ENCODE measurements around the gene PLEKHG4B.
A peak's percentile ranks its signal among the peaks of the same experiment; 100 is the strongest.
"Not testable (repeated sequence)": the region's sequence is repeated elsewhere in the genome, so short reads cannot be mapped to it uniquely, and the experiment has no call there.

Gene PLEKHG4B

DNA sequence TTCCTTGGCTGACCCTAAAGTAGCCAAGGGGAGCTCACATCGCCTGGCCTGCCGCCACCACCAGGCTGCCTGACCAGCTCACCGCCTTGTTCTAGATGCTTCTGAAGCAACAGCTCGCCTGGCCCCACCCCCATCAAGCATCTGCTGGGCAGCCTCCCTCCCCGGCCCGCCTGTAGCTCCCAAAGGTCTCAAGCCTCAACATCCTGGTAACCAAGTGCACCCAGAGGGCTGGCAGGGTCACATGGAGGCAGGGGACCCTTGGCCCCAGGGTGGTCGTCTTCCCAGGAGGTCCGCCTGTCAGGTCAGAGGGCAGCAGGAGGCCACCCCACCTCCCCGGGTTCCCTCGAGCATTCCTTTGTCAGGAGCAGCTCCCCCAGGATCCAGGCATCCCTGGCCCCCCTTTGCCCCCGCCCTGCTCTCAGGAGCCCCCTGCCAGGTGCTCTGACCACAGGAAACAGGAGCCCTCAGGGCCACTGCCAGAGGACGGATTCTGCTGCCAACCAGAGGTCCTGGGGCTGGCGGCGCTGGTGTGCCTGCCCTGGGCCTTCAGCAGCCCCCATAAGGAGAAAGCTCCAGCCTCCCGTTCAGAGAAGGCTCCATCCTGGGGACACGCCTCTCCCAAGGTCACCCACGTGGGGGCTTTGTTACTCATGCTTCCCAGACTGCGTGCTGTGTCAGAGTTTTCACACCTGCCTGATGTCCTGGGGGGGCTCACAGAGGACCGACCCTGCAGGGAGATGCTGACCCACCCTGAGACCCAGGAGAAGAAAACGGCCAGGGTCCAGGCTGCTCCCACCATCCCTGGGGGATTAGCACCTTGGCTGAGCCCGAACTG lies 95.9 kb downstream of the PLEKHG4B start:
- DNase-seq (ENCODE audit: low read depth, low spot score), result no peak

DNA sequence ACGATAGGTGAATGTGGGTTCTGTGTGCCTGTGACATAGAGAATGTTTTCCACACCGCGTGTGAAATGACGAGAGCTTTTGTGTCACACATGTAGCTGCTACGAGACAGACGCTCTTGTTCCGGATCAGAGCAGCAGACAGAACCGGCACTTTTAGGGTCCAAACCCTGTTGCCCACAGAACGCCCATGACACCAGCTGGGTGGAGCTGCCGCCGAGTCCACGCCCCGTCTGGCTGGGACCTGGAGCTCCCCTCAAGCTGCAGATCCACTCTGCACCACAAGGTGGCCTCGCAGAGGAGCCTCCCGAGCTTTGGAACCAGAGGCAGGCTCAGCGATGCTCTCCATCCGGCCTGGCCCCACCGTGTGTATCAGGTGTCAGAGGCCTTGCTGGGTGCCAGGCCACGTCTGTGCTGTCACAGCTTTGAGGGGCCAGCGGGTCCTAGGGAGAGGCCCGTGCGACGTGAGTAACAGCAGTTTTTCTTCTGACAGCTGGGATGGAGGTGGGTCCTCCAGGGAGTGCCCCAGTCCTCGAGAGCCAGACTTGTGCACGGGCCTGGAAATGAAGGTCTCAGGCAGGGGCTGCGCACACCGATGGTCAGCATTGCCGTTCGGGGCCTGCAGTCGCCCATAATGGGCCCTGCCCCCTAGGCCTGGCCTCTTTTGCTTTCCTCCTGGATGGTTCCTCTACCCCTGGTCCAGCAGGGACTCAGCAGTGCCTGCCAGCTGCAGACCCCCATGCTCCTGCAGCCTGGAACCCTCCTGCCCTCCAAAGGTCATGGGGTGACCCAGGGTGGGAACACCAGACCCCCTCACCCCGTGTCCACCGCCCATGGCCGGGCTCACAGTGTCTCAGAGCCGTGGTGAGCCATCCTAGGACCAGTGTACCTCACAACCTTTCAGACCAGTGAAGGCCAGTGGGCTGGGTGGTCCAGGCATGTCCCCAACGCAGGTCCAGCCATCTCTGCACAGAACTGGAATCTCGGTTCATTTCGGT lies 96.8 kb downstream of the PLEKHG4B start:
- DNase-seq (ENCODE audit: low read depth, low spot score), result peak; percentile 57

DNA sequence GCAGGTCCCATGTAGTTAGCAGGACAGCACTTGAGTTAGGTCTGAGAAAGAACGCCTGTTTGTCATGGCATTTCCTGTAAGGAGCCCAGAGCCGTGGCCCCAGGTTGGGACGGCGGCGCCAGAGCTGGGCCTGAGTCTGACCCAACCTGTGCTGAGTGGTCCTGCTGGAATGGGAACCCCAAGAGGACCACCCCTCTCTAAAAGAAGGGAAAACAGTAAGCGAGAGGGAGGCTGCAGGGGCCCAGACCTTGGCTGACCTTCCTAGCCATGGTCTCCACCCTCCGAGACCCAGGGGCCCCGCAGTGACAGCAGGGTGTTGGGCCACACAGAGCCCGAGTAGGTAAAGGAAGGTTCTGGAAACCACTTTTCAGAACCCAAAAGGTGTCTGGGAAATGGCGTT lies 97.5 kb downstream of the PLEKHG4B start:
- no peak for DNase-seq (ENCODE audit: low read depth, low spot score)

- no peak for DNase-seq (ENCODE audit: low read depth, low spot score)
Measured at GRCh38 chr5:189976-190365, 98.0 kb downstream of the PLEKHG4B start.

- no peak for DNase-seq (ENCODE audit: low read depth, low spot score)
Measured at GRCh38 chr5:190366-191035, 98.5 kb downstream of the PLEKHG4B start.

- no peak for DNase-seq (ENCODE audit: low read depth, low spot score)
Measured at GRCh38 chr5:191036-191948, 99.3 kb downstream of the PLEKHG4B start, which contains the start of gene LRRC14B. LRRC14B (plus strand) TSS chr5:191495; CDS start chr5:191539, 44 bp downstream.

- no peak for DNase-seq (ENCODE audit: low read depth, low spot score)
Measured at GRCh38 chr5:191949-192690, 100.2 kb downstream of the PLEKHG4B start.

- DNase-seq (ENCODE audit: low read depth, low spot score), result no peak
Measured at GRCh38 chr5:192691-192969, 100.7 kb downstream of the PLEKHG4B start.

- no peak for DNase-seq (ENCODE audit: low read depth, low spot score)
Measured at GRCh38 chr5:192970-193831, 101.2 kb downstream of the PLEKHG4B start.

GRCh38 chr5:194102-194501 lies 102.1 kb downstream of the PLEKHG4B start:
- DNase-seq (ENCODE audit: low read depth, low spot score), result no peak

DNA sequence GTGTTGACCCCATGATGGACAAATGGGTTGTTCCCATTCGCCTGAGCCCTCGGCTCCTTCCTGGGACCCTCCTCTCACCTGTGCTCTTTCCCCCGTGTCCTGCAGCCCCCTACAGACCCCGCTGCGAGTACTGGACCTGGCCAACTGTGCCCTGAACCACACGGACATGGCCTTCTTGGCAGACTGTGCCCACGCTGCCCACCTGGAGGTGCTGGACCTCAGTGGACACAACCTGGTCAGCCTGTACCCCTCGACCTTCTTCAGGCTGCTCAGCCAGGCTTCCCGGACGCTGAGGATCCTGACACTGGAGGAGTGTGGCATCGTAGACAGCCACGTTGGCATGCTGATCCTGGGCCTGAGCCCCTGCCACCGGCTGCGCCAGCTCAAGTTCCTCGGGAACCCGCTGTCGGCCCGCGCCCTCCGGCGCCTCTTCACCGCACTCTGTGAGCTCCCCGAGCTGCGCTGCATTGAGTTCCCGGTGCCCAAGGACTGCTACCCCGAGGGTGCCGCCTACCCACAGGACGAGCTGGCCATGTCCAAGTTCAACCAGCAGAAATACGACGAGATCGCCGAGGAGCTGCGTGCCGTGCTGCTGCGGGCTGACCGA lies 102.7 kb downstream of the PLEKHG4B start:
- no peak for DNase-seq (ENCODE audit: low read depth, low spot score)

DNA sequence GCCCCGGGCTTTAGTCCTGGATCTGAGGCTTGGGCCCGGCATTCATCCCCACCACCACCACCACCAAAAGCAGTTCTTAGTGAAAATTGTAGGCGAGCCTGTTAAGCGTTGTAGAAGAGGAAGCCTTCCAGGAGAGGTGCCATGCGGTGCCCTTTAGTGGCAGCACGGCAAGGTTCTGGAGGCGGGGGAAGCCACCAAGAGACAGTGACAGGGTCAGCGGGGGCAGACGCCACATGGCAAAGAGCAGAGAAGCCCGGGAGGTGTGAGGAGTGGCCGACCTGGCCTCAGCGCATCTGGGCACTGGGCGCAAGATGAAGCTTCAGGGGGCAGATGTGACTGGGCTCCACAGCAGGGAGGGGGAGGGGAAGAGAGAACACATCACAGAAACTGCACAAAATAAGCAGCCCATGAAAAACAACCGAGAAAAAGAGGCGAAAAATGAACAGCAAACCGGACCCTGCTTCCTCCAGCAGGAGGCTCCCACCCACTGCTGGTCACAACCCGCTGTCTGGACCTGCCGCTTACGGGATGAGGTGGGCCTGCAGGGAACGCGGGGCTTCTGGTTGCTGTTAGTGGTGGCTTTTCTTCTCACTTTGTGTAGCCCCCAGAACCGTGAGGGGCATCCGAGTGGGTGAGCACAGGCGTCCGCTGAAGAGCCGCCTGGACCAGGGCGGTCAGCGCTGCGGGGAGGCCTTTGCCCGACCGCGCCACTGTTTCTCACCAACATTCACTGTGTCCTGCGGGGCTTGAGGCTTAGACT lies 103.6 kb downstream of the PLEKHG4B start:
- DNase-seq (ENCODE audit: low read depth, low spot score), result no peak

DNA sequence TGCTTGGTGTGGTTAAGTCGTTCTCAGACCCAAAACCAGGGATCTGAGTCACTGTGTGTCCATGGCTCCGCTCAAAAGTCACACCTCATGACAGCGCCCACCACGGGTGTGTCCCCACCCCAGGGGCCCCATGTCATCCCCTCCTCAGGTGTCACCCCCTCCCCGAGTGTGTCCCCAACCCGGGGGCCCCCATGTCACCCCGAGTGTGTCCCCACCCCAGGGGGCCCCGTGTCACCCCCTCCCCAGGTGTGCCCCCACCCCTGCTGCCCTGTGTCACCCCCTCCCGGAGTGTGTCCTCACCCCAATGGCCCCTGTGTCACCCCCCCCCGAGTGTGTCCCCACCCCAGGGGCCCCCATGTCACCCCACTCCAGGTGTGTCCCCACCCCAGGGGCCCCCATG lies 104.4 kb downstream of the PLEKHG4B start:
- DNase-seq (ENCODE audit: low read depth, low spot score), result no peak

DNA sequence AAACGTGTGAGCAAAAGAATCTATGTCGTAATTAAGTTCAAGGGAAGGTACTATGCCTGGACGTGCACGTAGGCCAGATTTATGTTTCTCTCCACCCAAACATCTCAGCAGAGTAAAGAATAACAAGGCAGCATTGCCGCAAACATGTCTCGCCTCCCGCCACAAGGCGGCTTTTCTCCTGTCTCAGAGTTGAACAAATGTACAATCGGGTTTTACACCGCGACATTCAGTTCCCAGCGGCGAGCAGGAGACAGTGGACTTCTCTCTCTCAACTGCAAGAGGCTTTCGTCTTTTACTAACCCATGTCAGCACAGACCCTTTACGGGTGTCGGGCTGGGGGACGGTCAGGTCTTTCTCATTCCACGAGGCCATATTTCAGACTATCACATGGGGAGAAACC lies 105.1 kb downstream of the PLEKHG4B start:
- DNase-seq (ENCODE audit: low read depth, low spot score), result not testable (repeated sequence)

- no peak for DNase-seq (ENCODE audit: low read depth, low spot score)
Measured at GRCh38 chr5:197892-198489, 106.0 kb downstream of the PLEKHG4B start.

DNA sequence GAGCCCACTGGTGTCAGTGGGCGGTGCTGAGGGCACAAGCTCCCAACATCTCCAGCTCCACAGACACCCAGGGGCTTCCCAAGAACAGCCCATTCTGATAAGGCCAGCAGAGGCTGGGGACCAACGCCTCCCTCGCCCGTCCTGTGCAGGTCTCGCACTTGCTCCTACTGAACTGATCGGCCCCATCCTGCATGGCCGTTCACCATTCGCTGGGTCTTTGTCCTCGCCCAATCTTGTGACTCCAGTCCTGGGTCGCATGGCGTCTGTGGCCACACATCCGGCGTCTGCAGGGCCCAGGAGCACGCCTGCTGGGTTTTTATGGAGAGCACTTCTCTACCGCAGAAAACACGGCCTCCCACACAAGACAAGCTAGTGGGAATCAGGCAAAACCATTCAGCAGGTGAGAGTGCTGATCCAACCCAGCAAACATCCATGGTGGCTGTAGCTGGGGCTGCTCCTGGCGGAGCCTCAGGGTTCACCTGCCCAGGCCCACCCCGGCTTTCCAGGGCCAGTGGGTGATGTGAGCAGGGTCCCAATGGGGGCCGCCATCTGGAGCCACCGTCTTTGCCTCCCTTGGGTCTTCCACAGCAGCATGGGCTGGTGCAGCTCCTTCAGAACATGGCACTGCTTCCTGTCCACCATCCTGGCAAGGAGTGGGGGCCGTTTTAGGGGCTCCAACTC lies 106.7 kb downstream of the PLEKHG4B start:
- no peak for DNase-seq (ENCODE audit: low read depth, low spot score)

Data from smooth muscle cell of the brain vasculature (primary cell).